ENCODE data around the gene CDH8. TPM values are rescaled to one million over a fixed set of nuclear protein-coding genes. Genes with fewer than 3 reads are reported as not detected.

The CDH8 gene
- total RNA-seq, 1 donor from 2014 or later: not detected

GRCh38 chr16:62050793-62051192 is 14.6 kb upstream of the CDH8 start:
- DNase-seq (ENCODE audit: low spot score): no peak
- Mint-ChIP-seq H3K27ac (no peak overlapping the region), H3K36me3 (ENCODE audit: low read depth) (no peaks in the 10 kb centered on the region), H3K4me3 (ENCODE audit: low read depth) (no peak overlapping the region), H3K27me3 (ENCODE audit: low read depth) (no peaks in the 10 kb centered on the region), H3K9me3 (peaks cover 47% of the 10 kb centered on the region), H3K4me1 (ENCODE audit: low read depth) (no peaks in the 10 kb centered on the region)
- intact Hi-C loops (cut with micrococcal nuclease): no loop called here

- no peak overlapping the region for H3K4me3 Mint-ChIP-seq (ENCODE audit: low read depth)
- no peaks in the 10 kb centered on the region for H3K27me3 Mint-ChIP-seq (ENCODE audit: low read depth)
- no peak for DNase-seq (ENCODE audit: low spot score)
- intact Hi-C loops (cut with micrococcal nuclease): no loop called here
- H3K27ac Mint-ChIP-seq: no peak overlapping the region
- peaks cover 24% of the 10 kb centered on the region for H3K9me3 Mint-ChIP-seq
- no peaks in the 10 kb centered on the region for H3K4me1 Mint-ChIP-seq (ENCODE audit: low read depth)
- H3K36me3 Mint-ChIP-seq (ENCODE audit: low read depth): no peaks in the 10 kb centered on the region
Observed at GRCh38 chr16:62046801-62047200, 10.6 kb upstream of the CDH8 start.

- intact Hi-C loops (cut with micrococcal nuclease): no loop called here
- Mint-ChIP-seq H3K9me3 (peaks cover 11% of the 10 kb centered on the region), H3K27ac (no peak overlapping the region), H3K4me3 (ENCODE audit: low read depth) (no peak overlapping the region), H3K36me3 (ENCODE audit: low read depth) (no peaks in the 10 kb centered on the region), H3K27me3 (ENCODE audit: low read depth) (no peaks in the 10 kb centered on the region), H3K4me1 (ENCODE audit: low read depth) (no peaks in the 10 kb centered on the region)
- no peak for DNase-seq (ENCODE audit: low spot score)
Observed at GRCh38 chr16:62041401-62041800, 5.2 kb upstream of the CDH8 start.

- no peak for DNase-seq (ENCODE audit: low spot score)
- Mint-ChIP-seq H3K4me1 (ENCODE audit: low read depth) (no peaks in the 10 kb centered on the region), H3K36me3 (ENCODE audit: low read depth) (no peaks in the 10 kb centered on the region), H3K4me3 (ENCODE audit: low read depth) (no peak overlapping the region), H3K9me3 (peaks cover 4% of the 10 kb centered on the region), H3K27ac (no peak overlapping the region), H3K27me3 (ENCODE audit: low read depth) (peaks cover 3% of the 10 kb centered on the region)
- intact Hi-C loops (cut with micrococcal nuclease): no loop called here
Observed at GRCh38 chr16:62038646-62039045, 2.4 kb upstream of the CDH8 start.

GRCh38 chr16:62038225-62038624 is 2.0 kb upstream of the CDH8 start:
- no peak overlapping the region for H3K4me3 Mint-ChIP-seq (ENCODE audit: low read depth)
- H3K27ac Mint-ChIP-seq: no peak overlapping the region
- intact Hi-C loops (cut with micrococcal nuclease): no loop called here

GRCh38 chr16:62036802-62037135 is 531 bp upstream of the CDH8 start:
- H3K27ac Mint-ChIP-seq: no peak overlapping the region
- peaks cover 3% of the 10 kb centered on the region for H3K27me3 Mint-ChIP-seq (ENCODE audit: low read depth)
- H3K9me3 Mint-ChIP-seq: peaks cover 10% of the 10 kb centered on the region

More at GRCh38 chr16:62038225-62038624, 2.0 kb upstream of the CDH8 start:
- Mint-ChIP-seq H3K9me3 (peaks cover 7% of the 10 kb centered on the region), H3K4me1 (ENCODE audit: low read depth) (no peaks in the 10 kb centered on the region), H3K36me3 (ENCODE audit: low read depth) (no peaks in the 10 kb centered on the region), H3K27me3 (ENCODE audit: low read depth) (peaks cover 3% of the 10 kb centered on the region)
- DNase-seq (ENCODE audit: low spot score): no peak

GRCh38 chr16:62035115-62036092 is 834 bp downstream of the CDH8 start:
- Mint-ChIP-seq H3K4me3 (ENCODE audit: low read depth) (no peak overlapping the region), H3K9me3 (peaks cover 6% of the 10 kb centered on the region), H3K27me3 (ENCODE audit: low read depth) (peaks cover 3% of the 10 kb centered on the region), H3K4me1 (ENCODE audit: low read depth) (no peaks in the 10 kb centered on the region), H3K27ac (no peak overlapping the region), H3K36me3 (ENCODE audit: low read depth) (no peaks in the 10 kb centered on the region)
- intact Hi-C loops (cut with micrococcal nuclease): no loop called here
- no peak for DNase-seq (ENCODE audit: low spot score)

More at GRCh38 chr16:62036802-62037135, 531 bp upstream of the CDH8 start:
- Mint-ChIP-seq H3K36me3 (ENCODE audit: low read depth) (no peaks in the 10 kb centered on the region), H3K4me3 (ENCODE audit: low read depth) (no peak overlapping the region), H3K4me1 (ENCODE audit: low read depth) (no peaks in the 10 kb centered on the region)
- DNase-seq (ENCODE audit: low spot score): no peak
- intact Hi-C loops (cut with micrococcal nuclease): no loop called here

- H3K4me3 Mint-ChIP-seq (ENCODE audit: low read depth): no peak overlapping the region
- peaks cover 3% of the 10 kb centered on the region for H3K27me3 Mint-ChIP-seq (ENCODE audit: low read depth)
- no peak overlapping the region for H3K27ac Mint-ChIP-seq
- no peaks in the 10 kb centered on the region for H3K36me3 Mint-ChIP-seq (ENCODE audit: low read depth)
- peaks cover 6% of the 10 kb centered on the region for H3K9me3 Mint-ChIP-seq
- H3K4me1 Mint-ChIP-seq (ENCODE audit: low read depth): no peaks in the 10 kb centered on the region
- intact Hi-C loops (cut with micrococcal nuclease): no loop called here
- DNase-seq (ENCODE audit: low spot score): no peak
Observed at GRCh38 chr16:62034231-62035114, 1.8 kb downstream of the CDH8 start.

GRCh38 chr16:62033065-62033464 is 3.2 kb downstream of the CDH8 start:
- Mint-ChIP-seq H3K4me3 (ENCODE audit: low read depth) (no peak overlapping the region), H3K4me1 (ENCODE audit: low read depth) (no peaks in the 10 kb centered on the region), H3K27me3 (ENCODE audit: low read depth) (peaks cover 3% of the 10 kb centered on the region), H3K27ac (no peak overlapping the region), H3K9me3 (peaks cover 17% of the 10 kb centered on the region), H3K36me3 (ENCODE audit: low read depth) (no peaks in the 10 kb centered on the region)
- intact Hi-C loops (cut with micrococcal nuclease): no loop called here
- DNase-seq (ENCODE audit: low spot score): no peak

GRCh38 chr16:62029947-62030346 is 6.3 kb downstream of the CDH8 start:
- intact Hi-C loops (cut with micrococcal nuclease): no loop called here
- H3K27ac Mint-ChIP-seq: no peak overlapping the region
- H3K4me3 Mint-ChIP-seq (ENCODE audit: low read depth): no peak overlapping the region
- no peaks in the 10 kb centered on the region for H3K36me3 Mint-ChIP-seq (ENCODE audit: low read depth)
- H3K27me3 Mint-ChIP-seq (ENCODE audit: low read depth): peaks cover 3% of the 10 kb centered on the region
- H3K9me3 Mint-ChIP-seq: peaks cover 17% of the 10 kb centered on the region
- DNase-seq (ENCODE audit: low spot score): no peak
- H3K4me1 Mint-ChIP-seq (ENCODE audit: low read depth): no peaks in the 10 kb centered on the region

GRCh38 chr16:62022688-62023087 is 13.6 kb downstream of the CDH8 start:
- Mint-ChIP-seq H3K27me3 (ENCODE audit: low read depth) (no peaks in the 10 kb centered on the region), H3K4me1 (ENCODE audit: low read depth) (no peaks in the 10 kb centered on the region), H3K9me3 (peaks cover 18% of the 10 kb centered on the region), H3K4me3 (ENCODE audit: low read depth) (no peak overlapping the region), H3K36me3 (ENCODE audit: low read depth) (no peaks in the 10 kb centered on the region), H3K27ac (no peak overlapping the region)
- no peak for DNase-seq (ENCODE audit: low spot score)
- intact Hi-C loops (cut with micrococcal nuclease): no loop called here

GRCh38 chr16:62021161-62021581 is 15.1 kb downstream of the CDH8 start:
- intact Hi-C loops (cut with micrococcal nuclease): no loop called here
- H3K36me3 Mint-ChIP-seq (ENCODE audit: low read depth): no peaks in the 10 kb centered on the region
- no peak overlapping the region for H3K4me3 Mint-ChIP-seq (ENCODE audit: low read depth)
- no peaks in the 10 kb centered on the region for H3K27me3 Mint-ChIP-seq (ENCODE audit: low read depth)
- peaks cover 21% of the 10 kb centered on the region for H3K9me3 Mint-ChIP-seq
- no peak overlapping the region for H3K27ac Mint-ChIP-seq
- no peaks in the 10 kb centered on the region for H3K4me1 Mint-ChIP-seq (ENCODE audit: low read depth)
- no peak for DNase-seq (ENCODE audit: low spot score)

- peaks cover 24% of the 10 kb centered on the region for H3K9me3 Mint-ChIP-seq
- no peak overlapping the region for H3K27ac Mint-ChIP-seq
- H3K36me3 Mint-ChIP-seq (ENCODE audit: low read depth): no peaks in the 10 kb centered on the region
- H3K4me1 Mint-ChIP-seq (ENCODE audit: low read depth): no peaks in the 10 kb centered on the region
- H3K4me3 Mint-ChIP-seq (ENCODE audit: low read depth): no peak overlapping the region
- no peak for DNase-seq (ENCODE audit: low spot score)
- H3K27me3 Mint-ChIP-seq (ENCODE audit: low read depth): no peaks in the 10 kb centered on the region
- intact Hi-C loops (cut with micrococcal nuclease): no loop called here
Observed at GRCh38 chr16:62020681-62021080, 15.6 kb downstream of the CDH8 start.
